GM04503 (cell line): ENCODE data around the gene ZFP64.
A peak's percentile ranks its signal among the peaks of the same experiment; 100 is the strongest.
"Not testable (repeated sequence)": the region's sequence is repeated elsewhere in the genome, so short reads cannot be mapped to it uniquely, and the experiment has no call there.

Experiments
- DNase-seq: peaks from one replicate; pipeline ENCODE4 v3.0.0-alpha.2; 2012; ENCODE audit warnings: low read depth

The ZFP64 gene

GRCh38 chr20:52201395-52201794, 9.8 kb upstream of the ZFP64 start:
- DNase-seq = no peak

- no peak for DNase-seq
Observed at GRCh38 chr20:52200870-52201269, 9.3 kb upstream of the ZFP64 start.

GRCh38 chr20:52196845-52197244, 5.3 kb upstream of the ZFP64 start:
- DNase-seq = no peak

GRCh38 chr20:52193886-52194545, 2.4 kb upstream of the ZFP64 start:
- no peak for DNase-seq

GRCh38 chr20:52193133-52193532, 1.6 kb upstream of the ZFP64 start:
- no peak for DNase-seq

GRCh38 chr20:52192719-52193007, 1.1 kb upstream of the ZFP64 start:
- DNase-seq = not testable (repeated sequence)

- DNase-seq = peak; percentile 0
Observed at GRCh38 chr20:52191916-52192718, 538 bp upstream of the ZFP64 start.

- DNase-seq = peak; percentile 3
Observed at GRCh38 chr20:52190437-52191131, 995 bp downstream of the ZFP64 start.

GRCh38 chr20:52181766-52182165, 9.8 kb downstream of the ZFP64 start:
- DNase-seq = no peak

- DNase-seq = no peak
Observed at GRCh38 chr20:52180180-52180840, 11.3 kb downstream of the ZFP64 start.

- no peak for DNase-seq
Observed at GRCh38 chr20:52179331-52180179, 12.0 kb downstream of the ZFP64 start.

- DNase-seq = no peak
Observed at GRCh38 chr20:52178691-52179090, 12.9 kb downstream of the ZFP64 start.

- DNase-seq = no peak
Observed at GRCh38 chr20:52175840-52176239, 15.7 kb downstream of the ZFP64 start.

GRCh38 chr20:52172392-52173047, 19.1 kb downstream of the ZFP64 start:
- no peak for DNase-seq

- DNase-seq = no peak
Observed at GRCh38 chr20:52171025-52171424, 20.6 kb downstream of the ZFP64 start.

- no peak for DNase-seq
Observed at GRCh38 chr20:52168116-52168515, 23.5 kb downstream of the ZFP64 start.

- DNase-seq = no peak
Observed at GRCh38 chr20:52167232-52167840, 24.2 kb downstream of the ZFP64 start.

GRCh38 chr20:52166150-52166549, 25.4 kb downstream of the ZFP64 start:
- DNase-seq = no peak

GRCh38 chr20:52160621-52161204, 30.9 kb downstream of the ZFP64 start:
- no peak for DNase-seq

- DNase-seq = no peak
Observed at GRCh38 chr20:52160049-52160570, 31.5 kb downstream of the ZFP64 start.
